HepG2 (cell line): Measurements from ENCODE around the gene ACTR1B. TPM values are rescaled to one million over a fixed set of nuclear protein-coding genes. Genes with fewer than 3 reads are reported as not detected.

Source experiments
- CHCHD3 ChIP-seq: sonication (generic); formaldehyde crosslinking; IDR thresholded peaks from 2 replicates; pipeline ENCODE4 v1.8.0; 2022; ENCODE audit warnings: mild to moderate bottlenecking, missing genetic modification reagents, moderate library complexity
- FOXC1 ChIP-seq: sonication (generic); formaldehyde crosslinking; IDR thresholded peaks from 2 replicates; pipeline ENCODE4 v1.8.0; 2022; ENCODE audit warnings: mild to moderate bottlenecking, missing genetic modification reagents, borderline replicate concordance
- HNRNPL ChIP-seq: fragments of 200-400 bp; formaldehyde crosslinking; IDR thresholded peaks from 2 replicates; pipeline ENCODE4 v1.6.1; 2017; ENCODE audit warnings: mild to moderate bottlenecking, low read depth, low read length
- HNRNPLL ChIP-seq: fragments of 200-400 bp; formaldehyde crosslinking; IDR thresholded peaks from 2 replicates; pipeline ENCODE4 v1.6.1; 2017; ENCODE audit warnings: mild to moderate bottlenecking, low read depth, low read length; ENCODE audit not compliant: poor library complexity, severe bottlenecking
- KDM4B ChIP-seq: sonication (generic); formaldehyde crosslinking; IDR thresholded peaks from 2 replicates; pipeline ENCODE4 v1.4.0; 2020; ENCODE audit warnings: missing genetic modification reagents
- NFIB ChIP-seq: sonication (generic); formaldehyde crosslinking; IDR thresholded peaks from 2 replicates; pipeline ENCODE4 v1.9.0; 2021; ENCODE audit warnings: missing genetic modification reagents, mild to moderate bottlenecking, borderline replicate concordance
- PHF21A ChIP-seq: sonication (generic); formaldehyde crosslinking; IDR thresholded peaks from 2 replicates; pipeline ENCODE4 v1.5.0; 2020; ENCODE audit warnings: mild to moderate bottlenecking, missing genetic modification reagents
- RFX1 ChIP-seq: fragments of 450-650 bp; IDR thresholded peaks from 2 replicates; pipeline ENCODE4 v1.6.1; 2017
- XRCC5 ChIP-seq: fragments of 200-400 bp; formaldehyde crosslinking; optimal IDR thresholded peaks from 2 replicates; pipeline ENCODE3; 2017; ENCODE audit warnings: mild to moderate bottlenecking, low read length
- ZC3H13 ChIP-seq: sonication (generic); formaldehyde crosslinking; IDR thresholded peaks from 2 replicates; pipeline ENCODE4 v1.8.1; 2023; ENCODE audit warnings: mild to moderate bottlenecking, missing genetic modification reagents, moderate library complexity
- ZNF136 ChIP-seq: sonication (generic); formaldehyde crosslinking; IDR thresholded peaks from 2 replicates; pipeline ENCODE4 v1.8.1; 2022; ENCODE audit warnings: low read depth, mild to moderate bottlenecking, moderate library complexity, missing genetic modification reagents
- ZNF235 ChIP-seq: sonication (generic); formaldehyde crosslinking; IDR thresholded peaks from 2 replicates; pipeline ENCODE4 v1.8.1; 2023; ENCODE audit warnings: mild to moderate bottlenecking, missing genetic modification reagents, borderline replicate concordance
- ZNF354B ChIP-seq: sonication (generic); formaldehyde crosslinking; IDR thresholded peaks from 2 replicates; pipeline ENCODE4 v1.8.0; 2022; ENCODE audit warnings: mild to moderate bottlenecking, missing genetic modification reagents
- ZNF451 ChIP-seq: sonication (generic); formaldehyde crosslinking; IDR thresholded peaks from 2 replicates; pipeline ENCODE4 v1.5.0; 2020; ENCODE audit warnings: mild to moderate bottlenecking, missing genetic modification reagents
- ZNF552 ChIP-seq: sonication (generic); formaldehyde crosslinking; IDR thresholded peaks from 2 replicates; pipeline ENCODE4 v1.9.0; 2022; ENCODE audit warnings: missing genetic modification reagents, mild to moderate bottlenecking, borderline replicate concordance
- polyA plus RNA-seq, 8 experiments: library from polyadenylated mRNA; depleted of rRNA in 3 of 8; stranded (reverse) in 7 of 8; unstranded in 1 of 8; fragments of >200 nt; fragmentation: Illumina TruSeq in 4 of 8; extraction: Trizol in 4 of 8; gene quantifications; 2 replicates each; pipeline versions ENCODE4 v1.2.1 to v1.2.3, GENCODE V29; 2011 to 2016; ENCODE audit warnings: low read depth in 4 of 8, missing spikeins in 1 of 8, mixed read lengths in 1 of 8; ENCODE audit not compliant: insufficient read depth in 1 of 8
- total RNA-seq, 5 experiments: library from RNA; depleted of rRNA; stranded (reverse); fragments of >200 nt; fragmentation: Illumina TruSeq; extraction: Trizol; gene quantifications; 2 replicates each; pipeline ENCODE4 v1.2.3, GENCODE V29; 2016; ENCODE audit warnings: low read depth in 1 of 5
- TF ChIP-seq, protein P1 (sequence below): sonication (generic); formaldehyde crosslinking; IDR thresholded peaks from 2 replicates; pipeline ENCODE4 v1.8.0; 2022; ENCODE audit warnings: missing genetic modification reagents, low read depth, mild to moderate bottlenecking, borderline replicate concordance
- TF ChIP-seq, protein P2 (sequence below): IDR thresholded peaks from 2 replicates; pipeline ENCODE4 v1.4.0; 2020; ENCODE audit warnings: mild to moderate bottlenecking, missing genetic modification reagents
- TF ChIP-seq, protein P3 (sequence below): sonication (generic); formaldehyde crosslinking; IDR thresholded peaks from 2 replicates; pipeline ENCODE4 v1.5.0; 2020; ENCODE audit warnings: missing genetic modification reagents
- TF ChIP-seq, protein P4 (sequence below): sonication (generic); formaldehyde crosslinking; IDR thresholded peaks from 2 replicates; pipeline ENCODE4 v1.8.0; 2022; ENCODE audit warnings: mild to moderate bottlenecking, missing genetic modification reagents
- TF ChIP-seq, protein P5 (sequence below): sonication (generic); formaldehyde crosslinking; IDR thresholded peaks from 2 replicates; pipeline ENCODE4 v1.4.0; 2020; ENCODE audit warnings: mild to moderate bottlenecking, missing genetic modification reagents, borderline replicate concordance

The ACTR1B gene
- total and polyA plus RNA-seq, 2 of the 13 experiments (the other 11 are each of a cell fraction or from before 2014, with no cell fraction given): 61.7 to 76.7 TPM

DNA sequence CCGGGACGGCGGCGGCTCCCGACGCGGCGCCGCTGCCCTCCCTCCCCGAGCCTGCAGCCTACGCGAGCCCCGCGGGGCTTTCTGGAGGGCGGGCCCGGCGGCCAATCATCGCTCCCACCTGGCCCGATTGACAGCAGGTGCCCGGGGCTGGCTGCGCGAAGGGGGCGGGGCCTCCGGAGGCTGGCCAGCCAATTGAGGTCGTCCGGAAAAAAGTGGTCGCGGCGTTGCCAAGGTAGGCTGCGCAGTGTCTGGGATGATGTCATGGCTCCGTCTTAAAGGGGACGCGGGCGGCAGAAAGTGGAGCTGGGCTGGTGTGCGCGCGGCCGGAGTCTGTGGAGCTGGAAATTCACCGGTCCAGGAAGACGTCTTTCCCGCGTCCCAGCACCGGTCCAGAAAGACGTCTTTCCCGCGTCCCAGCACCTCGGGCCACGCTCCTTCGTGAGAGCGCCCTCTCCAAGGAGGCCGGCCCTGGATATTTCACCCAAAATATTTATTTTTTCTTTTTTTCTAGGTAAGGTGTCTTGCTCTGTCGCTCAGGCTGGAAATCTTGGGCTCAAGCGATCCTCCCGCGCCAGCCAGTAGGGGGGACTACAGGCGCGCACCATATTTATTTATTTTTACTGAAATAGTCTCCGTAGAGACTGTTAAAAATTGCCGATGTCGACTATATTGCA lies at the start of gene ACTR1B (continued):
- TF ChIP-seq HNRNPL: 0 out of 2 replicates have a peak, but pooled peaks have one; percentile 46
- TF ChIP-seq CHCHD3 (CRISPR knock-in tag): no peak
- TF ChIP-seq NFIB: no peak
- TF ChIP-seq, protein P1, sequence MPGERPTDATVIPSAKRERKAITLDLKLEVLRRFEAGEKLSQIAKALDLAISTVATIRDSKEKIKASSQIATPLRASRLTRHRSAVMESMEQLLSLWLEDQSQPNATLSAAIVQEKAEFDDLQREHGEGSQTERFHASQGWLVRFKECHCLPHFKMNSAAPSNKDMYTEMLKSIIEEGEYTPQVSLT: no peak
- no peak for TF ChIP-seq ZNF451 (CRISPR knock-in tag)
- peak; percentile 57; the same call in 1 of the 2 replicates for TF ChIP-seq ZNF235
- TF ChIP-seq ZNF354B (CRISPR knock-in tag): no peak
- TF ChIP-seq, protein P2, sequence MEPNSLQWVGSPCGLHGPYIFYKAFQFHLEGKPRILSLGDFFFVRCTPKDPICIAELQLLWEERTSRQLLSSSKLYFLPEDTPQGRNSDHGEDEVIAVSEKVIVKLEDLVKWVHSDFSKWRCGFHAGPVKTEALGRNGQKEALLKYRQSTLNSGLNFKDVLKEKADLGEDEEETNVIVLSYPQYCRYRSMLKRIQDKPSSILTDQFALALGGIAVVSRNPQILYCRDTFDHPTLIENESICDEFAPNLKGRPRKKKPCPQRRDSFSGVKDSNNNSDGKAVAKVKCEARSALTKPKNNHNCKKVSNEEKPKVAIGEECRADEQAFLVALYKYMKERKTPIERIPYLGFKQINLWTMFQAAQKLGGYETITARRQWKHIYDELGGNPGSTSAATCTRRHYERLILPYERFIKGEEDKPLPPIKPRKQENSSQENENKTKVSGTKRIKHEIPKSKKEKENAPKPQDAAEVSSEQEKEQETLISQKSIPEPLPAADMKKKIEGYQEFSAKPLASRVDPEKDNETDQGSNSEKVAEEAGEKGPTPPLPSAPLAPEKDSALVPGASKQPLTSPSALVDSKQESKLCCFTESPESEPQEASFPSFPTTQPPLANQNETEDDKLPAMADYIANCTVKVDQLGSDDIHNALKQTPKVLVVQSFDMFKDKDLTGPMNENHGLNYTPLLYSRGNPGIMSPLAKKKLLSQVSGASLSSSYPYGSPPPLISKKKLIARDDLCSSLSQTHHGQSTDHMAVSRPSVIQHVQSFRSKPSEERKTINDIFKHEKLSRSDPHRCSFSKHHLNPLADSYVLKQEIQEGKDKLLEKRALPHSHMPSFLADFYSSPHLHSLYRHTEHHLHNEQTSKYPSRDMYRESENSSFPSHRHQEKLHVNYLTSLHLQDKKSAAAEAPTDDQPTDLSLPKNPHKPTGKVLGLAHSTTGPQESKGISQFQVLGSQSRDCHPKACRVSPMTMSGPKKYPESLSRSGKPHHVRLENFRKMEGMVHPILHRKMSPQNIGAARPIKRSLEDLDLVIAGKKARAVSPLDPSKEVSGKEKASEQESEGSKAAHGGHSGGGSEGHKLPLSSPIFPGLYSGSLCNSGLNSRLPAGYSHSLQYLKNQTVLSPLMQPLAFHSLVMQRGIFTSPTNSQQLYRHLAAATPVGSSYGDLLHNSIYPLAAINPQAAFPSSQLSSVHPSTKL (CRISPR knock-in tag): peak; percentile 42
- TF ChIP-seq HNRNPLL: peak; percentile 92
- TF ChIP-seq FOXC1: 0 out of 2 replicates have a peak, but pooled peaks have one; percentile 52
- no peak for TF ChIP-seq ZNF136 (CRISPR knock-in tag)
- no peak for TF ChIP-seq PHF21A (CRISPR knock-in tag)
- TF ChIP-seq ZNF552 (CRISPR knock-in tag): no peak; the same call in 1 of the 2 replicates
- TF ChIP-seq, protein P3, sequence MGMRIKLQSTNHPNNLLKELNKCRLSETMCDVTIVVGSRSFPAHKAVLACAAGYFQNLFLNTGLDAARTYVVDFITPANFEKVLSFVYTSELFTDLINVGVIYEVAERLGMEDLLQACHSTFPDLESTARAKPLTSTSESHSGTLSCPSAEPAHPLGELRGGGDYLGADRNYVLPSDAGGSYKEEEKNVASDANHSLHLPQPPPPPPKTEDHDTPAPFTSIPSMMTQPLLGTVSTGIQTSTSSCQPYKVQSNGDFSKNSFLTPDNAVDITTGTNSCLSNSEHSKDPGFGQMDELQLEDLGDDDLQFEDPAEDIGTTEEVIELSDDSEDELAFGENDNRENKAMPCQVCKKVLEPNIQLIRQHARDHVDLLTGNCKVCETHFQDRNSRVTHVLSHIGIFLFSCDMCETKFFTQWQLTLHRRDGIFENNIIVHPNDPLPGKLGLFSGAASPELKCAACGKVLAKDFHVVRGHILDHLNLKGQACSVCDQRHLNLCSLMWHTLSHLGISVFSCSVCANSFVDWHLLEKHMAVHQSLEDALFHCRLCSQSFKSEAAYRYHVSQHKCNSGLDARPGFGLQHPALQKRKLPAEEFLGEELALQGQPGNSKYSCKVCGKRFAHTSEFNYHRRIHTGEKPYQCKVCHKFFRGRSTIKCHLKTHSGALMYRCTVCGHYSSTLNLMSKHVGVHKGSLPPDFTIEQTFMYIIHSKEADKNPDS: no peak
- TF ChIP-seq RFX1: peak; percentile 77; the same call in 1 of the 2 replicates
- TF ChIP-seq, protein P4, sequence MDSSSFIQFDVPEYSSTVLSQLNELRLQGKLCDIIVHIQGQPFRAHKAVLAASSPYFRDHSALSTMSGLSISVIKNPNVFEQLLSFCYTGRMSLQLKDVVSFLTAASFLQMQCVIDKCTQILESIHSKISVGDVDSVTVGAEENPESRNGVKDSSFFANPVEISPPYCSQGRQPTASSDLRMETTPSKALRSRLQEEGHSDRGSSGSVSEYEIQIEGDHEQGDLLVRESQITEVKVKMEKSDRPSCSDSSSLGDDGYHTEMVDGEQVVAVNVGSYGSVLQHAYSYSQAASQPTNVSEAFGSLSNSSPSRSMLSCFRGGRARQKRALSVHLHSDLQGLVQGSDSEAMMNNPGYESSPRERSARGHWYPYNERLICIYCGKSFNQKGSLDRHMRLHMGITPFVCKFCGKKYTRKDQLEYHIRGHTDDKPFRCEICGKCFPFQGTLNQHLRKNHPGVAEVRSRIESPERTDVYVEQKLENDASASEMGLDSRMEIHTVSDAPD (CRISPR knock-in tag): no peak
- TF ChIP-seq, protein P5, sequence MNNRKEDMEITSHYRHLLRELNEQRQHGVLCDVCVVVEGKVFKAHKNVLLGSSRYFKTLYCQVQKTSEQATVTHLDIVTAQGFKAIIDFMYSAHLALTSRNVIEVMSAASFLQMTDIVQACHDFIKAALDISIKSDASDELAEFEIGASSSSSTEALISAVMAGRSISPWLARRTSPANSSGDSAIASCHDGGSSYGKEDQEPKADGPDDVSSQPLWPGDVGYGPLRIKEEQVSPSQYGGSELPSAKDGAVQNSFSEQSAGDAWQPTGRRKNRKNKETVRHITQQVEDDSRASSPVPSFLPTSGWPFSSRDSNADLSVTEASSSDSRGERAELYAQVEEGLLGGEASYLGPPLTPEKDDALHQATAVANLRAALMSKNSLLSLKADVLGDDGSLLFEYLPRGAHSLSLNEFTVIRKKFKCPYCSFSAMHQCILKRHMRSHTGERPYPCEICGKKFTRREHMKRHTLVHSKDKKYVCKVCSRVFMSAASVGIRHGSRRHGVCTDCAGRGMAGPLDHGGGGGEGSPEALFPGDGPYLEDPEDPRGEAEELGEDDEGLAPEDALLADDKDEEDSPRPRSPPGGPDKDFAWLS (CRISPR knock-in tag): no peak
- TF ChIP-seq KDM4B (CRISPR knock-in tag): peak; percentile 88
- TF ChIP-seq XRCC5: peak; percentile 71
- TF ChIP-seq ZC3H13 (CRISPR knock-in tag): no peak
